Fibroblast of lung (primary cell): ENCODE results near the gene MUC6. TPM values are rescaled to one million over a fixed set of nuclear protein-coding genes. Genes with fewer than 3 reads are reported as not detected.

Source experiments
- DNase-seq, 2 donors: peaks; one replicate each; pipeline versions ENCODE4 v3.0.0 to v3.0.0-alpha.2; 2010; ENCODE audit warnings: low read depth in 2 of 2
- H2AFZ ChIP-seq: 2 replicates; pipeline ENCODE4 v1.5.1; 2012; ENCODE audit warnings: low read length, control low read depth, inconsistent platforms
- H3K27ac ChIP-seq: 2 replicates; pipeline ENCODE4 v1.5.1; 2011; ENCODE audit warnings: low read length, control low read depth; ENCODE audit not compliant: insufficient read depth
- H3K27me3 ChIP-seq: 2 replicates; pipeline ENCODE4 v1.5.1; 2011; ENCODE audit warnings: mild to moderate bottlenecking, low read length; ENCODE audit not compliant: control insufficient read depth, insufficient read depth
- H3K36me3 ChIP-seq: 2 replicates; pipeline ENCODE4 v1.5.1; 2011; ENCODE audit warnings: low read length; ENCODE audit not compliant: control insufficient read depth, insufficient read depth
- H3K4me1 ChIP-seq: 2 replicates; pipeline ENCODE4 v1.5.1; 2011; ENCODE audit warnings: low read length; ENCODE audit not compliant: control insufficient read depth, insufficient read depth; ENCODE audit errors: extremely low read depth
- H3K4me2 ChIP-seq: 2 replicates; pipeline ENCODE4 v1.5.1; 2011; ENCODE audit warnings: low read length, control low read depth; ENCODE audit not compliant: insufficient read depth; ENCODE audit errors: extremely low read depth
- H3K4me3 ChIP-seq, 4 experiments: fragments of 200-600 bp in 1 of 4; sonication (generic) in 1 of 4; replicated peaks in 1 of 4; 2 replicates each; pipeline ENCODE4 v1.5.1; 2011 to 2016; ENCODE audit warnings: low read length in 4 of 4, low read depth in 3 of 4, mild to moderate bottlenecking in 3 of 4, control low read depth in 2 of 4, inconsistent platforms in 1 of 4, mixed read lengths in 1 of 4; ENCODE audit not compliant: insufficient read depth in 1 of 4; ENCODE audit errors: control extremely low read depth in 1 of 4
- H3K79me2 ChIP-seq: 2 replicates; pipeline ENCODE4 v1.5.1; 2012; ENCODE audit warnings: mild to moderate bottlenecking, low read length, inconsistent platforms; ENCODE audit not compliant: control insufficient read depth, insufficient read depth
- H3K9ac ChIP-seq: 2 replicates; pipeline ENCODE4 v1.5.1; 2011; ENCODE audit warnings: mild to moderate bottlenecking, low read length, control low read depth; ENCODE audit not compliant: insufficient read depth
- H3K9me3 ChIP-seq: 2 replicates; pipeline ENCODE4 v1.5.1; 2012; ENCODE audit warnings: low read depth, low read length; ENCODE audit not compliant: control insufficient read depth, insufficient read depth
- H4K20me1 ChIP-seq: 2 replicates; pipeline ENCODE4 v1.5.1; 2011; ENCODE audit warnings: low read length; ENCODE audit not compliant: control insufficient read depth, insufficient read depth; ENCODE audit errors: extremely low read depth
- CTCF ChIP-seq, 2 donors: IDR thresholded peaks in 1 of 2; conservative IDR thresholded peaks in 1 of 2; 1 replicate in 1 of 2; 2 replicates in 1 of 2; pipeline ENCODE4 v1.5.1; 2011 to 2012; ENCODE audit warnings: low read length in 2 of 2, control low read depth in 1 of 2, inconsistent platforms in 1 of 2, low read depth in 1 of 2, mild to moderate bottlenecking in 1 of 2
- EZH2 ChIP-seq: IDR thresholded peaks from 2 replicates; pipeline ENCODE4 v1.5.1; 2012; ENCODE audit warnings: low read length, control low read depth, mild to moderate bottlenecking; ENCODE audit errors: missing control alignments
- polyA plus RNA-seq, 2 donors: library from polyadenylated mRNA; depleted of rRNA in 1 of 2; stranded (reverse) in 1 of 2; unstranded in 1 of 2; fragments of >200 nt; gene quantifications; 2 replicates each; pipeline ENCODE4 v1.2.1, GENCODE V29; 2011 to 2012; ENCODE audit warnings: missing spikeins in 1 of 2
- total RNA-seq: library from RNA; depleted of rRNA; stranded (reverse); fragments of >200 nt; gene quantifications from 2 replicates; pipeline ENCODE4 v1.2.1, GENCODE V29; 2014

The MUC6 gene
- total and polyA plus RNA-seq, 2 donors (not counting 1 experiment from before 2014, with no cell fraction given): not detected

- no peaks in the 10 kb centered on the region for H4K20me1 ChIP-seq
- no peak overlapping the region for H3K4me2 ChIP-seq
- H3K27me3 ChIP-seq: no peaks in the 10 kb centered on the region
- no peak overlapping the region for H3K4me3 ChIP-seq
- no peaks in the 10 kb centered on the region for H3K9me3 ChIP-seq
- no peak for TF ChIP-seq CTCF (conservative IDR thresholded peaks at IDR 0.05 in 1 of 2, IDR thresholded peaks at IDR 0.05 in 1 of 2; ENCODE audit: low read depth in 1 of 2, low read length in 2 of 2)
- no peak for TF ChIP-seq EZH2
- H3K4me1 ChIP-seq: no peaks in the 10 kb centered on the region
- no peaks in the 10 kb centered on the region for H3K79me2 ChIP-seq
- no peaks in the 10 kb centered on the region for H3K36me3 ChIP-seq
- no peak for DNase-seq
- H3K9ac ChIP-seq: no peak overlapping the region
- no peak overlapping the region for H2AFZ ChIP-seq
- H3K27ac ChIP-seq: no peak overlapping the region
These were observed 7.5 kb downstream of the MUC6 start for GRCh38 chr11:1029051-1029450.

GRCh38 chr11:1028616-1029015 is 7.9 kb downstream of the MUC6 start:
- Histone ChIP-seq H3K79me2 (no peaks in the 10 kb centered on the region), H3K36me3 (no peaks in the 10 kb centered on the region), H2AFZ (no peak overlapping the region), H3K27me3 (no peaks in the 10 kb centered on the region), H3K4me1 (no peaks in the 10 kb centered on the region), H3K9ac (no peak overlapping the region), H3K4me3 (no peak overlapping the region), H3K4me2 (no peak overlapping the region), H4K20me1 (no peaks in the 10 kb centered on the region), H3K27ac (no peak overlapping the region), H3K9me3 (no peaks in the 10 kb centered on the region)
- DNase-seq: no peak
- TF ChIP-seq CTCF (conservative IDR thresholded peaks at IDR 0.05 in 1 of 2, IDR thresholded peaks at IDR 0.05 in 1 of 2; ENCODE audit: low read depth in 1 of 2, low read length in 2 of 2) (no peak), EZH2 (no peak)

- H3K27me3 ChIP-seq: no peaks in the 10 kb centered on the region
- no peaks in the 10 kb centered on the region for H3K9me3 ChIP-seq
These were observed 8.3 kb downstream of the MUC6 start for GRCh38 chr11:1028291-1028540.

More at GRCh38 chr11:1028291-1028540, 8.3 kb downstream of the MUC6 start:
- H4K20me1 ChIP-seq: no peaks in the 10 kb centered on the region
- no peak overlapping the region for H3K27ac ChIP-seq
- no peaks in the 10 kb centered on the region for H3K79me2 ChIP-seq
- H3K4me2 ChIP-seq: no peak overlapping the region
- TF ChIP-seq EZH2: no peak
- no peak for TF ChIP-seq CTCF (conservative IDR thresholded peaks at IDR 0.05 in 1 of 2, IDR thresholded peaks at IDR 0.05 in 1 of 2; ENCODE audit: low read depth in 1 of 2, low read length in 2 of 2)
- H3K9ac ChIP-seq: no peak overlapping the region
- H3K4me3 ChIP-seq: no peak overlapping the region
- H3K36me3 ChIP-seq: no peaks in the 10 kb centered on the region
- no peaks in the 10 kb centered on the region for H3K4me1 ChIP-seq
- no peak for DNase-seq
- H2AFZ ChIP-seq: no peak overlapping the region
